Measurements from ENCODE around the gene HTR4.

- TF ChIP-seq CTCF (IDR thresholded peaks at IDR 0.05) = no peak
- no peak for TF ChIP-seq USF1 (IDR thresholded peaks at IDR 0.05; ENCODE audit: borderline replicate concordance, low read depth)
- TF ChIP-seq REST (IDR thresholded peaks at IDR 0.05; ENCODE audit: low read depth, low read length) = no peak
- no peak for TF ChIP-seq EZH2phosphoT487 (IDR thresholded peaks at IDR 0.05; ENCODE audit: borderline replicate concordance, low read depth)
- no peak for TF ChIP-seq POLR2AphosphoS5 (IDR thresholded peaks at IDR 0.05; ENCODE audit: low read depth, low read length)
- no peak for TF ChIP-seq USF2 (IDR thresholded peaks at IDR 0.05; ENCODE audit: borderline replicate concordance, low read depth, low read length)
- TF ChIP-seq EP300 (IDR thresholded peaks at IDR 0.05; ENCODE audit: borderline replicate concordance in 1 of 2, low read depth in 1 of 2, low read length in 1 of 2) = no peak
- no peak for TF ChIP-seq JUND (IDR thresholded peaks at IDR 0.05)
- no peak for TF ChIP-seq MAX (IDR thresholded peaks at IDR 0.05; ENCODE audit: low read depth)
- TF ChIP-seq GABPA (IDR thresholded peaks at IDR 0.05; ENCODE audit: low read depth) = no peak
- TF ChIP-seq NFIC (IDR thresholded peaks at IDR 0.05; ENCODE audit: borderline replicate concordance) = no peak
- TF ChIP-seq SIN3A (IDR thresholded peaks at IDR 0.05; ENCODE audit: borderline replicate concordance, low read depth, low read length) = no peak
Measured at GRCh38 chr5:148633067-148633377, 21.3 kb downstream of the HTR4 start.

Data from SK-N-SH (cell line).